GM12873 (cell line): ENCODE results near the gene HELZ2.

ENCODE experiments used
- CTCF ChIP-seq: IDR thresholded peaks from 2 replicates; pipeline ENCODE4 v1.5.1; 2012; ENCODE audit warnings: low read depth, mild to moderate bottlenecking, moderate library complexity, low read length, control low read depth; ENCODE audit not compliant: insufficient read depth; ENCODE audit errors: missing control alignments

HELZ2 gene

GRCh38 chr20:63595416-63596127, 21.5 kb upstream of the HELZ2 start:
- no peak for TF ChIP-seq CTCF

- TF ChIP-seq CTCF = no peak
Measured at GRCh38 chr20:63594043-63594561, 20.1 kb upstream of the HELZ2 start.

GRCh38 chr20:63592661-63593060, 18.6 kb upstream of the HELZ2 start:
- TF ChIP-seq CTCF = no peak

- TF ChIP-seq CTCF = no peak
Measured at GRCh38 chr20:63591786-63592355, 17.8 kb upstream of the HELZ2 start.

- no peak for TF ChIP-seq CTCF
Measured at GRCh38 chr20:63591147-63591533, 17.1 kb upstream of the HELZ2 start.

- TF ChIP-seq CTCF = no peak
Measured at GRCh38 chr20:63590218-63591146, 16.4 kb upstream of the HELZ2 start.
